ENCODE results near the gene RS1.

DNA sequence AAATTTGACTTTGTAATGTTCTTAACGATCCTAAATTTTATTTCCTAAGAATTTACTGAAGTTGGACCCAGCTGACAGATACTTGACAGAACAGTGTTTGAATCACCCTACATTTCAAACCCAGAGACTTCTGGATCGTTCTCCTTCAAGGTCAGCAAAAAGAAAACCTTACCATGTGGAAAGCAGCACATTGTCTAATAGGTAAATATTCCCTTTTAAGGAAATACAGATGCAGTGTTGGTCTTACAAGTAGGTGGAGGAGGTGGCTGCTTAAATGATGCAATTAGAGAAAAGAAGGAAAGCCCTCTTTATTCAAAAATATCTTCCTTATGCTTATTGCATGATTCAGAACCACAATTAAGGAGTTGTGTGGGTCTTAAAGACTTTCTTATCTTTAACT, 73.5 kb downstream of the RS1 start:
- TF ChIP-seq, protein P1, sequence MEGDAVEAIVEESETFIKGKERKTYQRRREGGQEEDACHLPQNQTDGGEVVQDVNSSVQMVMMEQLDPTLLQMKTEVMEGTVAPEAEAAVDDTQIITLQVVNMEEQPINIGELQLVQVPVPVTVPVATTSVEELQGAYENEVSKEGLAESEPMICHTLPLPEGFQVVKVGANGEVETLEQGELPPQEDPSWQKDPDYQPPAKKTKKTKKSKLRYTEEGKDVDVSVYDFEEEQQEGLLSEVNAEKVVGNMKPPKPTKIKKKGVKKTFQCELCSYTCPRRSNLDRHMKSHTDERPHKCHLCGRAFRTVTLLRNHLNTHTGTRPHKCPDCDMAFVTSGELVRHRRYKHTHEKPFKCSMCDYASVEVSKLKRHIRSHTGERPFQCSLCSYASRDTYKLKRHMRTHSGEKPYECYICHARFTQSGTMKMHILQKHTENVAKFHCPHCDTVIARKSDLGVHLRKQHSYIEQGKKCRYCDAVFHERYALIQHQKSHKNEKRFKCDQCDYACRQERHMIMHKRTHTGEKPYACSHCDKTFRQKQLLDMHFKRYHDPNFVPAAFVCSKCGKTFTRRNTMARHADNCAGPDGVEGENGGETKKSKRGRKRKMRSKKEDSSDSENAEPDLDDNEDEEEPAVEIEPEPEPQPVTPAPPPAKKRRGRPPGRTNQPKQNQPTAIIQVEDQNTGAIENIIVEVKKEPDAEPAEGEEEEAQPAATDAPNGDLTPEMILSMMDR (conservative IDR thresholded peaks at IDR 0.05; ENCODE audit: low read depth, low read length): no peak
- TF ChIP-seq EZH2phosphoT487 (IDR thresholded peaks at IDR 0.05; ENCODE audit: borderline replicate concordance, low read length) (no peak), EZH2 (IDR thresholded peaks at IDR 0.05; ENCODE audit: low read length, unreplicated experiment) (no peak)

Measured in PC-3 (cell line).